Caco-2 (cell line): Measurements from ENCODE around the gene CLNS1A. TPM values are rescaled to one million over a fixed set of nuclear protein-coding genes. Genes with fewer than 3 reads are reported as not detected.
A peak's percentile ranks its signal among the peaks of the same experiment; 100 is the strongest.

Source experiments
- BruUV-seq: library from RNA; stranded (reverse); fragments of 400-500 nt; replicated peaks from 2 replicates; lab custom pipeline; 2021; lab: Mats Ljungman, UMichigan
- CTCF ChIA-PET: fragments of 300-600 bp; sonication (Branson Sonifier 250); formaldehyde crosslinking; loops from one replicate; lab custom pipeline; 2022; ENCODE audit warnings: antibody characterized with exemption; lab: Charles Lee
- POLR2A ChIA-PET: fragments of 300-600 bp; sonication (Branson Sonifier 250); formaldehyde crosslinking; loops from one replicate; lab custom pipeline; 2022; ENCODE audit warnings: antibody characterized with exemption; lab: Charles Lee
- DNase-seq, 2 experiments: peaks; one replicate each; pipeline versions ENCODE4 v3.0.0 to v3.0.0-alpha.2; 2020 to 2022
- H3K27me3 ChIP-seq: replicated peaks from 2 replicates; pipeline ENCODE4 v1.6.0; 2011; ENCODE audit warnings: low read length; ENCODE audit not compliant: control insufficient read depth, insufficient read depth
- H3K36me3 ChIP-seq: 2 replicates; pipeline ENCODE4 v1.5.1; 2011; ENCODE audit warnings: low read length; ENCODE audit not compliant: control insufficient read depth, insufficient read depth
- H3K4me1 ChIP-seq: fragments of 250-450 bp; sonication (Bioruptor Pico); 2 replicates; pipeline ENCODE4 v1.5.1; 2020; ENCODE audit warnings: mild to moderate bottlenecking
- H3K4me3 ChIP-seq: 2 replicates; pipeline ENCODE4 v1.5.1; 2011; ENCODE audit warnings: low read depth, mild to moderate bottlenecking, control low read depth, low read length
- H3K9me3 ChIP-seq: fragments of 250-450 bp; sonication (Bioruptor Pico); 2 replicates; pipeline ENCODE4 v1.5.1; 2020; ENCODE audit warnings: mild to moderate bottlenecking, moderate library complexity
- H3K27ac Mint-ChIP-seq: one replicate; pipeline ENCODE4 v1.8.0; 2022; ENCODE audit warnings: mixed read lengths; ENCODE audit not compliant: unreplicated experiment
- H3K27me3 Mint-ChIP-seq: one replicate; pipeline ENCODE4 v1.8.0; 2022; ENCODE audit warnings: mixed read lengths; ENCODE audit not compliant: insufficient read depth, unreplicated experiment
- H3K36me3 Mint-ChIP-seq: one replicate; pipeline ENCODE4 v1.8.0; 2022; ENCODE audit warnings: mild to moderate bottlenecking, mixed read lengths; ENCODE audit not compliant: insufficient read depth, unreplicated experiment
- H3K4me1 Mint-ChIP-seq: one replicate; pipeline ENCODE4 v1.8.0; 2022; ENCODE audit warnings: low read depth, mixed read lengths; ENCODE audit not compliant: unreplicated experiment
- H3K4me3 Mint-ChIP-seq: one replicate; pipeline ENCODE4 v1.8.0; 2022; ENCODE audit warnings: mild to moderate bottlenecking, moderate library complexity, mixed read lengths; ENCODE audit not compliant: unreplicated experiment
- H3K9me3 Mint-ChIP-seq: one replicate; pipeline ENCODE4 v1.8.0; 2022; ENCODE audit warnings: mixed read lengths; ENCODE audit not compliant: unreplicated experiment
- intact Hi-C: fragments of 100-400 bp; cut with micrococcal nuclease; formaldehyde crosslinking; loops from one replicate; pipeline ENCODE4 v1.10.0; 2022; ENCODE audit not compliant: unreplicated experiment
- total RNA-seq: library from RNA; stranded (reverse); gene quantifications from 2 replicates; pipeline ENCODE4 v1.2.3, GENCODE V29; 2022
- TF ChIP-seq, protein P1 (sequence below), 2 experiments: fragments of 200-600 bp in 1 of 2; IDR thresholded peaks; 1 replicate in 1 of 2; 2 replicates in 1 of 2; pipeline versions ENCODE4 v1.5.1 to v1.8.0; 2011 to 2022; ENCODE audit warnings: antibody characterized with exemption in 1 of 2, control low read depth in 1 of 2, inconsistent platforms in 1 of 2, low read depth in 1 of 2, low read length in 1 of 2, mild to moderate bottlenecking in 1 of 2, moderate library complexity in 1 of 2; ENCODE audit not compliant: insufficient read depth in 1 of 2, severe bottlenecking in 1 of 2, unreplicated experiment in 1 of 2

CLNS1A gene
- total RNA-seq, 1 experiment from 2014 or later = 282 TPM

DNA sequence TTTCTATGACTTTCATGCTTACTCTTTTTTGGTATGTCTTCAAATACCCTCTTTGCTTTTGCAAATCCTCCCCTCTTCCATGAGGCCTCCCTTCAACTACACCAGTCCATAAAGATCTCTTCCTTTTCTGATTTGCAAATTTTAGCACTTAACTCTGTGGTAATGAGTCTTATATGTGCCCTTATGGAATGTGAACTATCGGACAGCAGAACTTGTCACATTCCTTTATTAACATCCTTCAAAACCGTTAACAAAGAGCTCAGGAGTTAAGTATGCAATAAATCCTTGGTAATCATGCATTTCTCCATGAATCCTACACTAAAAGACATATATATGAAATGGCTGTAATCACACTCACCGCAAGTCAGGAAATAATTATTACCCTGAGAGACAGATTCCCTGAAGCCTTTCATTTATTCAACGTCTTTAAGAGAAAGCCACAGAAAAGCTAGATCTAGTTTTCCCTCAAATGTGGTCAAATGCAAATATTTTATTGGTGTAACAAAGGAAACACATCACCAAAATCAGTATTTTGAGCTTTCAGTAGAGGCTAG is 7.4 kb downstream of the CLNS1A start:
- H3K9me3 ChIP-seq = no peaks in the 10 kb centered on the region
- Mint-ChIP-seq H3K27ac (no peak overlapping the region), H3K4me1 (peaks cover 7% of the 10 kb centered on the region), H3K36me3 (peaks cover 77% of the 10 kb centered on the region), H3K9me3 (no peaks in the 10 kb centered on the region), H3K27me3 (no peaks in the 10 kb centered on the region), H3K4me3 (no peak overlapping the region)
- H3K4me1 ChIP-seq = no peaks in the 10 kb centered on the region
- no TSS peak for BruUV-seq
- ChIA-PET CTCF (interaction anchor here (0.6 to 0.7 kb wide), 3 partner anchors 11 to 583 kb away, joined by 3 to 4 read pairs (median 3); no protein-coding TSS in a partner anchor), POLR2A (interaction anchor here (0.6 to 0.7 kb wide), 2 partner anchors 12 to 364 kb away, joined by 3 to 11 read pairs; partner anchors contain the start of gene INTS4)
- no peaks in the 10 kb centered on the region for H3K27me3 ChIP-seq
- peaks cover 2% of the 10 kb centered on the region for H3K36me3 ChIP-seq
- TF ChIP-seq, protein P1, sequence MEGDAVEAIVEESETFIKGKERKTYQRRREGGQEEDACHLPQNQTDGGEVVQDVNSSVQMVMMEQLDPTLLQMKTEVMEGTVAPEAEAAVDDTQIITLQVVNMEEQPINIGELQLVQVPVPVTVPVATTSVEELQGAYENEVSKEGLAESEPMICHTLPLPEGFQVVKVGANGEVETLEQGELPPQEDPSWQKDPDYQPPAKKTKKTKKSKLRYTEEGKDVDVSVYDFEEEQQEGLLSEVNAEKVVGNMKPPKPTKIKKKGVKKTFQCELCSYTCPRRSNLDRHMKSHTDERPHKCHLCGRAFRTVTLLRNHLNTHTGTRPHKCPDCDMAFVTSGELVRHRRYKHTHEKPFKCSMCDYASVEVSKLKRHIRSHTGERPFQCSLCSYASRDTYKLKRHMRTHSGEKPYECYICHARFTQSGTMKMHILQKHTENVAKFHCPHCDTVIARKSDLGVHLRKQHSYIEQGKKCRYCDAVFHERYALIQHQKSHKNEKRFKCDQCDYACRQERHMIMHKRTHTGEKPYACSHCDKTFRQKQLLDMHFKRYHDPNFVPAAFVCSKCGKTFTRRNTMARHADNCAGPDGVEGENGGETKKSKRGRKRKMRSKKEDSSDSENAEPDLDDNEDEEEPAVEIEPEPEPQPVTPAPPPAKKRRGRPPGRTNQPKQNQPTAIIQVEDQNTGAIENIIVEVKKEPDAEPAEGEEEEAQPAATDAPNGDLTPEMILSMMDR (IDR thresholded peaks at IDR 0.05; ENCODE audit: insufficient read depth in 1 of 2, low read depth in 1 of 2, low read length in 1 of 2, severe bottlenecking in 1 of 2, unreplicated experiment in 1 of 2) = no peak
- no peak for DNase-seq
- no peak overlapping the region for H3K4me3 ChIP-seq
- intact Hi-C loops = no loop called here

DNA sequence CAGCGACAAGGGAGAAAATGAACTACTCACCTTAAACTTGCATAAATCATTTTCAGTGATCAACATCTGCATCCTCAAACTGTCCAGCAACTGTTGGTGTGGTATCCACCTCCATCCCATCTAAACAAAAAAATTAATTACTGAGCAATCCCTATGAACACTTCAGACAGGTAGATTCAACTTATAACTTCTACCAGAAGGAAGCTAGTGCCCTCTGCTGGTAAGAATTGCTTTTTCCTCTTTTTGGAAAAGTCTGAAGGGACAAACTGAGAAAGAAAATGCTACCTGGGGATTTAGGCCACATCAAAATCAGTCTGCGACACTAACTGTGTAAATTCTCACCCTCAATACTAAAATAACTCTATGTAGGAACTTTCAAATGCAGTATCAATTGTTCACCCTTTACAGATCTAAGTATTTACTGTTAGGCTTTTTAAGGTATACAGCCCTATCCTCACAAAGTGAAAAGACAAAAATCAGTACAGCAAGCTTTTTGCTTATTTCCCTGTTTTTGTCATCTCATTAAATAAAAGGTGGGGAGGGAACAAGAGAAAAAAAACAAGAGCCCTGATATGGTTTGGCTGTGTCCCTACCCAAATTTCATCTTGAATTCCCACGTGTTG is 17.9 kb downstream of the CLNS1A start:
- Mint-ChIP-seq H3K36me3 (peaks cover 93% of the 10 kb centered on the region), H3K27ac (no peak overlapping the region), H3K27me3 (no peaks in the 10 kb centered on the region), H3K4me1 (no peaks in the 10 kb centered on the region), H3K4me3 (no peak overlapping the region), H3K9me3 (no peaks in the 10 kb centered on the region)
- Histone ChIP-seq H3K9me3 (no peaks in the 10 kb centered on the region), H3K4me1 (no peaks in the 10 kb centered on the region), H3K36me3 (peaks cover 7% of the 10 kb centered on the region), H3K4me3 (no peak overlapping the region), H3K27me3 (no peaks in the 10 kb centered on the region)
- TF ChIP-seq, protein P1 (IDR thresholded peaks at IDR 0.05; ENCODE audit: insufficient read depth in 1 of 2, low read depth in 1 of 2, low read length in 1 of 2, severe bottlenecking in 1 of 2, unreplicated experiment in 1 of 2) = peak; percentile 85 to 90
- DNase-seq = peak in 1 of 2 experiments; percentile 82
- no TSS peak for BruUV-seq
- ChIA-PET POLR2A (no interaction called here), CTCF (interaction anchor here (0.7 to 2.0 kb wide), 8 partner anchors 11 to 424 kb away, joined by 3 to 9 read pairs (median 4); partner anchors contain the start of gene AQP11)
- intact Hi-C loops = loop anchor here (1.0 to 5.0 kb wide), 6 partner anchors 31 to 492 kb away; partner anchors contain the start of genes AQP11, MYO7A and PAK1

DNA sequence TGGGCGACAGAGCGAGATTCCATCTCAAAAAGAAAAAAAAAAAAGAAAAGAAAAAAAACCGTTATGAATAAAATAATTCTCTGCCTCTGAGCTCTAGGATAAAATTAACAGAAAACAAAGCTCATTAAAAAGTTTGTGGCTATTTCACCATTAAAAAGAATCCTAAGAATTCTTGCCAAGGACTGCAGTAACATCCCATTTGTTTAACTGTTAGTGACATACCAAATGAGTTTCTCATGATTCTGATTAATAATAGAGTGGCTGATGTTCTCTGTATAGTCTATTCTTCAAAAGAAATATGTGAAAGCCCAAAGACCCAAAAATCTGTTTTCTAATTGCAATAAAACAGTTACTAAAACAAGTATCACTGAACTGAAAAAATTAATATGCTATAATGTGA is 19.7 kb downstream of the CLNS1A start:
- Mint-ChIP-seq H3K27me3 (no peaks in the 10 kb centered on the region), H3K9me3 (no peaks in the 10 kb centered on the region), H3K36me3 (peaks cover 83% of the 10 kb centered on the region), H3K4me3 (no peak overlapping the region), H3K4me1 (no peaks in the 10 kb centered on the region), H3K27ac (no peak overlapping the region)
- POLR2A ChIA-PET = interaction anchor here (0.7 kb wide), 1 partner anchor 263 kb away, joined by 4 read pairs; no protein-coding TSS in a partner anchor
- intact Hi-C loops = loop anchor here (2.0 kb wide), 1 partner anchor 29 kb away; the partner anchor contains the start of gene AQP11
- CTCF ChIA-PET = interaction anchor here (0.7 to 0.9 kb wide), 3 partner anchors 15 to 41 kb away, joined by 3 to 6 read pairs (median 3); no protein-coding TSS in a partner anchor
- no peak for DNase-seq
- H3K36me3 ChIP-seq = peaks cover 3% of the 10 kb centered on the region; the same call in 1 of the 2 replicates
- H3K9me3 ChIP-seq = no peaks in the 10 kb centered on the region
- TF ChIP-seq, protein P1 (IDR thresholded peaks at IDR 0.05; ENCODE audit: insufficient read depth in 1 of 2, low read depth in 1 of 2, low read length in 1 of 2, severe bottlenecking in 1 of 2, unreplicated experiment in 1 of 2) = no peak
- H3K4me1 ChIP-seq = no peaks in the 10 kb centered on the region
- no peaks in the 10 kb centered on the region for H3K27me3 ChIP-seq
- no peak overlapping the region for H3K4me3 ChIP-seq
- BruUV-seq = no TSS peak
